Endothelial cell of umbilical vein (primary cell): ENCODE results near the gene HLA-B. TPM values are rescaled to one million over a fixed set of nuclear protein-coding genes. Genes with fewer than 3 reads are reported as not detected.

ENCODE experiments used
- BruUV-seq: library from RNA; stranded (reverse); fragments of 400-500 nt; replicated peaks from 2 replicates; lab custom pipeline; 2021; lab: Mats Ljungman, UMichigan
- CTCF ChIA-PET: fragments of 300-600, 350-600 bp; sonication (Branson Sonifier 250); formaldehyde crosslinking; loops from one replicate; lab custom pipeline; 2021; ENCODE audit warnings: antibody characterized with exemption, inconsistent platforms; lab: Charles Lee
- POLR2A ChIA-PET: fragments of 300-600, 350-600 bp; sonication (Branson Sonifier 250); formaldehyde crosslinking; loops from one replicate; lab custom pipeline; 2021; ENCODE audit warnings: antibody characterized with exemption, inconsistent platforms; lab: Charles Lee
- DNase-seq: peaks from one replicate; pipeline ENCODE4 v3.0.0-alpha.2; 2011; ENCODE audit warnings: low read depth, low spot score
- FAIRE-seq: peaks from 2 replicates; lab custom pipeline; 2011; peaks lifted over from hg19 to GRCh38; lab: Jason Lieb, UNC
- H2AFZ ChIP-seq: 2 replicates; pipeline ENCODE4 v1.6.0; 2012; ENCODE audit warnings: low read depth, low read length, control low read depth, inconsistent platforms
- H3K27ac ChIP-seq: 2 replicates; pipeline ENCODE4 v1.5.1; 2011; ENCODE audit warnings: low read depth, mild to moderate bottlenecking, control low read depth, low read length, moderate library complexity; ENCODE audit not compliant: insufficient read depth
- H3K27me3 ChIP-seq, 2 experiments: 2 replicates each; pipeline versions ENCODE4 v1.6.0 to v1.6.1; 2011; ENCODE audit warnings: low read length in 2 of 2, mixed read lengths in 1 of 2; ENCODE audit not compliant: control insufficient read depth in 2 of 2, insufficient read depth in 2 of 2
- H3K36me3 ChIP-seq, 2 experiments: 2 replicates in 1 of 2; 3 replicates in 1 of 2; pipeline ENCODE4 v1.5.1; 2011; ENCODE audit warnings: low read length in 2 of 2, mild to moderate bottlenecking in 1 of 2, moderate library complexity in 1 of 2; ENCODE audit not compliant: control insufficient read depth in 2 of 2, insufficient read depth in 2 of 2; ENCODE audit errors: extremely low read depth in 1 of 2
- H3K4me1 ChIP-seq: 3 replicates; pipeline ENCODE4 v1.5.1; 2011; ENCODE audit warnings: mild to moderate bottlenecking, low read length; ENCODE audit not compliant: control insufficient read depth, insufficient read depth; ENCODE audit errors: extremely low read depth
- H3K4me2 ChIP-seq: 2 replicates; pipeline ENCODE4 v1.6.1; 2011; ENCODE audit warnings: low read length, control low read depth, mixed read lengths; ENCODE audit not compliant: insufficient read depth
- H3K4me3 ChIP-seq, 3 experiments: fragments of 200-600 bp in 1 of 3; sonication (generic), shearing (Covaris generic) in 1 of 3; replicated peaks in 1 of 3; 2 replicates each; pipeline ENCODE4 v1.5.1; 2011 to 2016; ENCODE audit warnings: control low read depth in 3 of 3, low read length in 3 of 3, mild to moderate bottlenecking in 2 of 3, inconsistent platforms in 1 of 3, low read depth in 1 of 3, moderate library complexity in 1 of 3; ENCODE audit not compliant: insufficient read depth in 1 of 3
- H3K79me2 ChIP-seq: 2 replicates; pipeline ENCODE4 v1.6.0; 2012; ENCODE audit warnings: low read length, inconsistent platforms; ENCODE audit not compliant: control insufficient read depth, insufficient read depth
- H3K9ac ChIP-seq: replicated peaks from 2 replicates; pipeline ENCODE3; 2011; ENCODE audit warnings: low read length, control low read depth; ENCODE audit not compliant: insufficient read depth; ENCODE audit errors: extremely low read depth
- H3K9me1 ChIP-seq: replicated peaks from 3 replicates; pipeline ENCODE4 v1.6.0; 2011; ENCODE audit warnings: mild to moderate bottlenecking, low read length; ENCODE audit not compliant: control insufficient read depth, insufficient read depth; ENCODE audit errors: extremely low read depth
- H3K9me3 ChIP-seq: replicated peaks from 2 replicates; pipeline ENCODE4 v1.5.1; 2012; ENCODE audit warnings: low read length, inconsistent platforms; ENCODE audit not compliant: control insufficient read depth, insufficient read depth
- H4K20me1 ChIP-seq: replicated peaks from 2 replicates; pipeline ENCODE3; 2011; ENCODE audit warnings: mild to moderate bottlenecking, low read length; ENCODE audit not compliant: control insufficient read depth, insufficient read depth; ENCODE audit errors: extremely low read depth
- EZH2 ChIP-seq: IDR thresholded peaks from 2 replicates; pipeline ENCODE4 v1.6.1; 2012; ENCODE audit warnings: borderline replicate concordance, low read depth, mild to moderate bottlenecking, moderate library complexity, low read length, inconsistent platforms; ENCODE audit not compliant: severe bottlenecking
- FOS ChIP-seq: IDR thresholded peaks from 2 replicates; pipeline ENCODE4 v1.6.1; 2011; ENCODE audit warnings: mild to moderate bottlenecking, low read length, moderate library complexity, borderline replicate concordance; ENCODE audit not compliant: insufficient read depth
- GATA2 ChIP-seq: IDR thresholded peaks from 2 replicates; pipeline ENCODE4 v1.7.0; 2011; ENCODE audit warnings: low read depth, mild to moderate bottlenecking, moderate library complexity, mixed read lengths, low read length; ENCODE audit not compliant: insufficient read length, insufficient read depth
- JUN ChIP-seq: IDR thresholded peaks from 2 replicates; pipeline ENCODE4 v1.6.1; 2011; ENCODE audit warnings: borderline replicate concordance, low read depth; ENCODE audit not compliant: insufficient read length, insufficient read depth
- MYC ChIP-seq: IDR thresholded peaks from one replicate; pipeline ENCODE4 v1.6.1; 2011; ENCODE audit warnings: mild to moderate bottlenecking, low read depth, low read length
- POLR2A ChIP-seq: IDR thresholded peaks from 2 replicates; pipeline ENCODE4 v1.6.1; 2012; ENCODE audit warnings: low read depth, mild to moderate bottlenecking, control low read depth, low read length
- POLR2AphosphoS5 ChIP-seq: IDR thresholded peaks from 2 replicates; pipeline ENCODE4 v1.6.1; 2012; ENCODE audit warnings: low read depth, mild to moderate bottlenecking, control low read depth, low read length, moderate library complexity; ENCODE audit not compliant: insufficient read depth
- dilution Hi-C: fragments of 300-500 bp; cut with MboI; formaldehyde crosslinking; loops from one replicate; pipeline ENCODE4 v1.15.0; 2019; ENCODE audit warnings: low sequenced_read_pairs; ENCODE audit not compliant: extremely low pct_ligation_motif_present
- intact Hi-C: fragments of 100-400 bp; cut with micrococcal nuclease; formaldehyde crosslinking; loops from one replicate; pipeline ENCODE4 v1.10.0; 2022
- polyA plus RNA-seq, 4 experiments: library from polyadenylated mRNA; depleted of rRNA in 3 of 4; stranded (reverse) in 3 of 4; unstranded in 1 of 4; fragments of >200 nt; gene quantifications; 2 replicates each; pipeline versions ENCODE4 v1.2.1 to v1.2.3, GENCODE V29; 2011 to 2012; ENCODE audit warnings: missing spikeins in 1 of 4
- total RNA-seq: library from RNA; stranded (reverse); gene quantifications from 2 replicates; pipeline ENCODE4 v1.2.3, GENCODE V29; 2021
- TF ChIP-seq, protein P1 (sequence below): IDR thresholded peaks from 2 replicates; pipeline ENCODE4 v1.6.1; 2011; ENCODE audit not compliant: insufficient read depth, insufficient read length
- TF ChIP-seq, protein P2 (sequence below), 2 donors: IDR thresholded peaks; 1 replicate in 1 of 2; 2 replicates in 1 of 2; pipeline ENCODE4 v1.5.1; 2011; ENCODE audit warnings: low read length in 2 of 2, mild to moderate bottlenecking in 2 of 2, moderate library complexity in 2 of 2, control low read depth in 1 of 2, inconsistent platforms in 1 of 2, low read depth in 1 of 2; ENCODE audit not compliant: insufficient read depth in 1 of 2; ENCODE audit errors: extremely low read depth in 1 of 2

Gene HLA-B
- total and polyA plus RNA-seq, 2 donors (not counting 3 experiments of a cell fraction or from before 2014, with no cell fraction given) = 119 to 126 TPM

DNA sequence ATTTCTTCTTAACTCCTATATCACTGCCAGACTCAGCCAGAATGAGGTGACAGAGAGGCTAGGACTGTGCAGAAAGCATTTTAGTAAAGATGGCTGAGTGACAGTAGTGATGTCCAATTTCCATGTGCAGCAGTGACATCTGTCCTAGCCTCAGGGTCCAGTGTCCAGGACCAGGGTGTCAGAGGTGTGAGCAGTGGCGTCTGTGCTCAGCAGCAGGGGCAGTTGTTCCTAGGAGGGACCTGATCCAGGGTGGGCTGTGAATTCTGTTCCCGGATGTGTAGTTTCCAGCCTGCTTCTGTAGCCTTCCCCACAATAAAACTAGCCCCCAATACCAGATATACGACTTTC lies 6.0 kb downstream of the HLA-B start:
- BruUV-seq = no TSS peak
- no peak overlapping the region for H3K4me2 ChIP-seq
- ChIA-PET POLR2A (no interaction called here), CTCF (no interaction called here)
- H3K27ac ChIP-seq = no peak overlapping the region
- H3K27me3 ChIP-seq = peaks cover 27 to 38% of the 10 kb centered on the region in 2 experiments
- no peak for TF ChIP-seq POLR2A
- TF ChIP-seq, protein P1, sequence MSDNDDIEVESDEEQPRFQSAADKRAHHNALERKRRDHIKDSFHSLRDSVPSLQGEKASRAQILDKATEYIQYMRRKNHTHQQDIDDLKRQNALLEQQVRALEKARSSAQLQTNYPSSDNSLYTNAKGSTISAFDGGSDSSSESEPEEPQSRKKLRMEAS = no peak
- TF ChIP-seq GATA2 = no peak
- no peak for TF ChIP-seq MYC
- TF ChIP-seq POLR2AphosphoS5 = no peak
- TF ChIP-seq FOS = no peak
- no peak for TF ChIP-seq EZH2
- no peak for TF ChIP-seq JUN
- TF ChIP-seq, protein P2, sequence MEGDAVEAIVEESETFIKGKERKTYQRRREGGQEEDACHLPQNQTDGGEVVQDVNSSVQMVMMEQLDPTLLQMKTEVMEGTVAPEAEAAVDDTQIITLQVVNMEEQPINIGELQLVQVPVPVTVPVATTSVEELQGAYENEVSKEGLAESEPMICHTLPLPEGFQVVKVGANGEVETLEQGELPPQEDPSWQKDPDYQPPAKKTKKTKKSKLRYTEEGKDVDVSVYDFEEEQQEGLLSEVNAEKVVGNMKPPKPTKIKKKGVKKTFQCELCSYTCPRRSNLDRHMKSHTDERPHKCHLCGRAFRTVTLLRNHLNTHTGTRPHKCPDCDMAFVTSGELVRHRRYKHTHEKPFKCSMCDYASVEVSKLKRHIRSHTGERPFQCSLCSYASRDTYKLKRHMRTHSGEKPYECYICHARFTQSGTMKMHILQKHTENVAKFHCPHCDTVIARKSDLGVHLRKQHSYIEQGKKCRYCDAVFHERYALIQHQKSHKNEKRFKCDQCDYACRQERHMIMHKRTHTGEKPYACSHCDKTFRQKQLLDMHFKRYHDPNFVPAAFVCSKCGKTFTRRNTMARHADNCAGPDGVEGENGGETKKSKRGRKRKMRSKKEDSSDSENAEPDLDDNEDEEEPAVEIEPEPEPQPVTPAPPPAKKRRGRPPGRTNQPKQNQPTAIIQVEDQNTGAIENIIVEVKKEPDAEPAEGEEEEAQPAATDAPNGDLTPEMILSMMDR (IDR thresholded peaks at IDR 0.05; ENCODE audit: extremely low read depth in 1 of 2, insufficient read depth in 1 of 2, low read depth in 1 of 2, low read length in 2 of 2) = no peak
- dilution Hi-C loops = no loop called here
- peaks cover 0 to 2% of the 10 kb centered on the region in 2 experiments for H3K36me3 ChIP-seq
- no peaks in the 10 kb centered on the region for H4K20me1 ChIP-seq
- no peaks in the 10 kb centered on the region for H3K79me2 ChIP-seq
- H3K9me1 ChIP-seq = no peaks in the 10 kb centered on the region
- H3K9me3 ChIP-seq = no peaks in the 10 kb centered on the region
- no peaks in the 10 kb centered on the region for H3K4me1 ChIP-seq
- no peak overlapping the region for H3K4me3 ChIP-seq
- H3K9ac ChIP-seq = no peak overlapping the region
- intact Hi-C loops = no loop called here
- DNase-seq (no peak), FAIRE-seq (no peak)
- H2AFZ ChIP-seq = no peak overlapping the region
